B cell (primary cell): Measurements from ENCODE around the gene NEDD4. TPM values are rescaled to one million over a fixed set of nuclear protein-coding genes. Genes with fewer than 3 reads are reported as not detected.

Source experiments
- ATAC-seq: fragments of 200-7000 bp; cut with Tn5 transposase; one replicate; pipeline ENCODE4 v1.10.0; 2021; ENCODE audit warnings: low read depth, mild to moderate bottlenecking, moderate number of reproducible peaks, moderate library complexity
- CTCF ChIA-PET: fragments of 350-600 bp; sonication (Branson Sonifier 250); formaldehyde crosslinking; loops from one replicate; lab custom pipeline; 2021; ENCODE audit warnings: antibody characterized with exemption, inconsistent platforms; lab: Charles Lee
- POLR2A ChIA-PET: fragments of 350-600 bp; sonication (Branson Sonifier 250); formaldehyde crosslinking; loops from one replicate; lab custom pipeline; 2021; ENCODE audit warnings: antibody characterized with exemption; lab: Charles Lee
- DNase-seq: peaks from one replicate; pipeline ENCODE4 v3.0.0; 2013
- H2AFZ ChIP-seq: 2 replicates; pipeline ENCODE4 v1.6.1; 2012; ENCODE audit warnings: mild to moderate bottlenecking, low read depth, low read length; ENCODE audit not compliant: insufficient read depth, poor library complexity, severe bottlenecking
- H3K27ac ChIP-seq, 2 donors: 1 replicate in 1 of 2; 2 replicates in 1 of 2; pipeline ENCODE4 v1.5.1; 2012 to 2013; ENCODE audit warnings: low read length in 2 of 2, mild to moderate bottlenecking in 2 of 2, moderate library complexity in 1 of 2
- H3K27me3 ChIP-seq, 4 experiments: fragments of 200-600 bp in 1 of 4; sonication (generic) in 1 of 4; replicated peaks in 1 of 4; 1 replicate in 2 of 4; 2 replicates in 2 of 4; pipeline versions ENCODE4 v1.6.1 to v1.7.0; 2013 to 2016; ENCODE audit warnings: low read length in 3 of 4, mild to moderate bottlenecking in 2 of 4, mixed read lengths in 1 of 4, moderate library complexity in 1 of 4; ENCODE audit not compliant: insufficient read depth in 4 of 4, control insufficient read depth in 3 of 4; ENCODE audit errors: control extremely low read depth in 1 of 4
- H3K36me3 ChIP-seq, 2 experiments: replicated peaks in 1 of 2; 1 replicate in 1 of 2; 2 replicates in 1 of 2; pipeline versions ENCODE4 v1.6.1 to v1.7.1; 2013; ENCODE audit warnings: low read length in 1 of 2; ENCODE audit not compliant: insufficient read depth in 2 of 2, control insufficient read depth in 1 of 2; ENCODE audit errors: control extremely low read depth in 1 of 2, extremely low read depth in 1 of 2
- H3K4me1 ChIP-seq, 2 donors: fragments of 200-600 bp in 1 of 2; sonication (generic) in 1 of 2; 1 replicate in 1 of 2; 2 replicates in 1 of 2; pipeline versions ENCODE4 v1.5.1 to v1.6.1; 2013 to 2017; ENCODE audit warnings: low read length in 2 of 2; ENCODE audit not compliant: control insufficient read depth in 2 of 2, insufficient read depth in 2 of 2
- H3K4me2 ChIP-seq: replicated peaks from 2 replicates; pipeline ENCODE3; 2012; ENCODE audit warnings: mild to moderate bottlenecking, low read depth, low read length; ENCODE audit not compliant: poor library complexity, severe bottlenecking
- H3K4me3 ChIP-seq, 5 experiments: fragments of 200-600 bp in 1 of 5; sonication (generic) in 1 of 5; 1 replicate in 3 of 5; 2 replicates in 2 of 5; pipeline versions ENCODE4 v1.5.1 to v1.7.0; 2011 to 2016; ENCODE audit warnings: low read length in 4 of 5, mild to moderate bottlenecking in 4 of 5, low read depth in 2 of 5, control low read depth in 1 of 5, moderate library complexity in 1 of 5; ENCODE audit not compliant: insufficient read depth in 1 of 5; ENCODE audit errors: control extremely low read depth in 1 of 5, extremely low read depth in 1 of 5
- H3K79me2 ChIP-seq: fragments of 200-600 bp; sonication (generic); one replicate; pipeline ENCODE4 v1.6.0; 2016; ENCODE audit warnings: low read length; ENCODE audit not compliant: control insufficient read depth, insufficient read depth
- H3K9ac ChIP-seq: fragments of 200-600 bp; sonication (generic); 2 replicates; pipeline ENCODE4 v1.6.1; 2017; ENCODE audit warnings: mild to moderate bottlenecking, low read length, moderate library complexity
- H3K9me3 ChIP-seq, 3 donors: one replicate each; pipeline versions ENCODE4 v1.6.1 to v1.7.1; 2013; ENCODE audit warnings: low read length in 2 of 3; ENCODE audit not compliant: control insufficient read depth in 2 of 3, insufficient read depth in 1 of 3; ENCODE audit errors: control extremely low read depth in 1 of 3
- H4K20me1 ChIP-seq: 2 replicates; pipeline ENCODE4 v1.6.0; 2012; ENCODE audit warnings: mild to moderate bottlenecking, low read length; ENCODE audit not compliant: insufficient read depth, control insufficient read depth, poor library complexity, severe bottlenecking
- H3K27ac Mint-ChIP-seq: one replicate; pipeline ENCODE4 v1.8.0; 2021; ENCODE audit warnings: mixed read lengths
- H3K27me3 Mint-ChIP-seq: one replicate; pipeline ENCODE4 v1.8.0; 2021; ENCODE audit warnings: mixed read lengths
- H3K4me1 Mint-ChIP-seq: one replicate; pipeline ENCODE4 v1.8.0; 2021; ENCODE audit warnings: mixed read lengths
- H3K4me3 Mint-ChIP-seq: one replicate; pipeline ENCODE4 v1.8.0; 2021; ENCODE audit warnings: mixed read lengths
- H3K9me3 Mint-ChIP-seq: one replicate; pipeline ENCODE4 v1.8.0; 2022; ENCODE audit warnings: mixed read lengths; ENCODE audit not compliant: insufficient read depth
- CTCF ChIP-seq: fragments of 200-600 bp; IDR thresholded peaks from one replicate; pipeline ENCODE4 v1.8.0; 2022; ENCODE audit warnings: antibody characterized with exemption, mild to moderate bottlenecking
- EZH2 ChIP-seq: IDR thresholded peaks from 2 replicates; pipeline ENCODE4 v1.6.1; 2012; ENCODE audit warnings: borderline replicate concordance, low read depth, mild to moderate bottlenecking, moderate library complexity, low read length; ENCODE audit not compliant: insufficient read depth, poor library complexity, severe bottlenecking
- WGBS: methylation state at CpG from one replicate; pipeline ENCODE4 v1.1.5; 2013; ENCODE audit warnings: missing lambda C conversion rate; ENCODE audit not compliant: insufficient coverage; 5-methylcytosine and 5-hydroxymethylcytosine counted together
- intact Hi-C: fragments of 100-400 bp; cut with micrococcal nuclease; formaldehyde crosslinking; loops from one replicate; pipeline ENCODE4 v1.10.0; 2022
- polyA plus RNA-seq: library from polyadenylated mRNA; depleted of rRNA; stranded (reverse); fragments of >200 nt; gene quantifications from 2 replicates; pipeline ENCODE4 v1.2.3, GENCODE V29; 2012
- total RNA-seq, 2 donors: library from RNA; stranded (reverse); fragments of 120-200 nt in 1 of 2; gene quantifications; 1 replicate in 1 of 2; 2 replicates in 1 of 2; pipeline versions ENCODE4 v1.2.3 to v1.2.4, GENCODE V29; 2013 to 2022

The NEDD4 gene
- total and polyA plus RNA-seq, 2 donors (not counting 1 experiment from before 2014, with no cell fraction given) = 0.03 to 2.3 TPM

DNA sequence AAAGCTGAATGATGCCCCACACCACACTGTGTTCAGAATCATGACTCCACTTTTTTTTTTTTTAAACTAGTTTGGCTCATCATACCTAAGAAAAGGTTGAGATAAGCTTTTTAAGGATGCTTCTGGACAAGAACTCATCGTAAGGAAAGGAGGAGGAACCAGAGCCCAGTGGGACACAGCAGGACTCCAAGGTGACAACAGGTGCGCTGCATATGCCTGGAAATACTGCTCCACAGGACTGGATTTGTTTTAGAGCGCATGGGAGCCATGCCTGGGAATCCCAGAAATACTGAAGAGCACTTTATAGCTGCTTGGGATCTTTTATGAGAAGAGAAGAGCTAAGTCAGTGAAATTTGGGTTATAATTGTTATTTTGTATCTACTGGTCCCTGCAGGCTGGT, 93.4 kb downstream of the NEDD4 start:
- H3K9me3 ChIP-seq = no peaks in the 10 kb centered on the region
- H3K4me1 Mint-ChIP-seq = peaks cover 2% of the 10 kb centered on the region
- H3K27me3 Mint-ChIP-seq = no peaks in the 10 kb centered on the region
- no peaks in the 10 kb centered on the region for H3K36me3 ChIP-seq
- no peaks in the 10 kb centered on the region for H3K9me3 Mint-ChIP-seq
- no peak overlapping the region for H3K9ac ChIP-seq
- H3K4me1 ChIP-seq = no peaks in the 10 kb centered on the region
- 94% methylated on average over 3 of the region's 3 CpGs for WGBS
- H3K4me3 ChIP-seq = no peak overlapping the region
- DNase-seq (no peak), ATAC-seq (no peak)
- H2AFZ ChIP-seq = no peak overlapping the region
- ChIA-PET POLR2A (no interaction called here), CTCF (interaction anchor here (1.8 kb wide), 1 partner anchor 23 kb away, joined by 4 read pairs; no protein-coding TSS in a partner anchor)
- no peak overlapping the region for H3K4me3 Mint-ChIP-seq
- no peak overlapping the region for H3K27ac Mint-ChIP-seq
- H3K27me3 ChIP-seq = no peaks in the 10 kb centered on the region
- TF ChIP-seq EZH2 (no peak), CTCF (no peak)
- no peaks in the 10 kb centered on the region for H4K20me1 ChIP-seq
- intact Hi-C loops = no loop called here
- no peak overlapping the region for H3K27ac ChIP-seq
- no peaks in the 10 kb centered on the region for H3K79me2 ChIP-seq
- H3K4me2 ChIP-seq = no peak overlapping the region

- ChIA-PET CTCF (interaction anchor here (1.8 kb wide), 1 partner anchor 24 kb away, joined by 4 read pairs; no protein-coding TSS in a partner anchor), POLR2A (no interaction called here)
- no peak for ATAC-seq
- WGBS = no CpG with 5 or more reads among the region's 1 CpG
- H3K9me3 Mint-ChIP-seq = no peaks in the 10 kb centered on the region
- H2AFZ ChIP-seq = no peak overlapping the region
- no peak overlapping the region for H3K4me2 ChIP-seq
- no peak for DNase-seq
- H3K27ac ChIP-seq = no peak overlapping the region
- no peak overlapping the region for H3K4me3 Mint-ChIP-seq
- H3K27ac Mint-ChIP-seq = no peak overlapping the region
- H3K36me3 ChIP-seq = no peaks in the 10 kb centered on the region
- H3K79me2 ChIP-seq = no peaks in the 10 kb centered on the region
- peaks cover 3% of the 10 kb centered on the region for H3K4me1 Mint-ChIP-seq
- no peaks in the 10 kb centered on the region for H3K9me3 ChIP-seq
- no peaks in the 10 kb centered on the region for H3K4me1 ChIP-seq
- H3K9ac ChIP-seq = no peak overlapping the region
- intact Hi-C loops = no loop called here
- no peaks in the 10 kb centered on the region for H4K20me1 ChIP-seq
- no peaks in the 10 kb centered on the region for H3K27me3 ChIP-seq
- H3K27me3 Mint-ChIP-seq = no peaks in the 10 kb centered on the region
- H3K4me3 ChIP-seq = no peak overlapping the region
- TF ChIP-seq EZH2 (no peak), CTCF (no peak)
Measured at GRCh38 chr15:55899537-55899936, 93.9 kb downstream of the NEDD4 start.
